ENCODE results near the gene EFHC1.

Gene EFHC1

DNA sequence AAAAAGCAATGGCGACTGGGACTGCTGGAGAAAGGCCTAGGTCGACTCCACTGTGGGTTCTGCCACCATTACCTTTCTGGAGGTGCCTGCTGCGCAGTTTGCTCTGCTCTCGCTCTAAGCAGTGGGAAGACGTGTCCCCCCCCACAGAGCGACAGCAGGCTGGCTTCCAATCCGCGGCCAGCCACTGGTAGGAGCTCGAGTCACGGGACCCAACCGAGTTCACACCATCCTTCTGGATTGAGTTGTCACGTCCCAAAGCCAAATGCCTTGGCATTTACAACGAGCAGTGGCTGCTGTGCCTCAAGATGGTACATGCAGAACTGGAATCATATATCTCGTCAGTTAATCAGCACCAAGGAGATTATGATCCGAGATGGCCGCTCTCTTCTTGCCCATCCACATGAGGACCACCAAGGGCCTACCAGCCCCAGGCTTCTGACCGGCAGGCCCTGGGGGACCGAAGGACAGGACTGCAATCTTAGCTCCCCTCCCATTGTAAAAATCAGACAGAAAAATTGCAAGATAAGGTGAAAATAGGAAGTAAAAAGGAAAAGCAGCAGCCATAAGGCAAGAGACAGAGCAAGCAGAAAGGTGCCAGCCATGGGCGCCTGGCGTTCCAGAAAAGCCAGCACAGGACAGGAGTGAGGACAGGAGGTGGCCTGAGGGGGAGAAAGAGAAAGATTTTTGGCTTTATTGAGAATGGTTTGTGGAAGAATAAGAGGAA lies 82.3 kb downstream of the EFHC1 start:
- DNase-seq (ENCODE audit: low spot score) = no peak

DNA sequence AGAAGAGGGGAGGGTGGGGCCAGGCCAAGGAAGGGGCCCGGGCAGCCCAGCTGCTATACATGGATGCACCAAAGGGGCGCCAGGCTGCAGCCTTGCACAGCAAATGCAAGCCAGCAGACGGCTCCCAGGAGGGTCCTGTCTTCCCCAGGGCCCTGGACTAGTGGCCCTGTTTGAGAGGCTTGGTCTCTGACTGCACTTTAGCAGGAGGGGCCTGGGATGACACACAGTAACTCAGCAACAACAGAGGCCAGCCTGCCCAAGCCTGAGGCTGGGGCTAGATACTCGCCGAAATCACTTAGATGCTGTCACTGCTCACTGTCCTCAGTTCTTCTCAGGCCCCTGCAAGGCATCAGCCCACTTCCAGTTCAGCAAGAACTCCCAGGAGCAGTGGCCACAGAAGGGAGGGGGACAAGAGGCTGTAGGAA lies 83.2 kb downstream of the EFHC1 start:
- peak; percentile 60 for DNase-seq (ENCODE audit: low spot score)

DNA sequence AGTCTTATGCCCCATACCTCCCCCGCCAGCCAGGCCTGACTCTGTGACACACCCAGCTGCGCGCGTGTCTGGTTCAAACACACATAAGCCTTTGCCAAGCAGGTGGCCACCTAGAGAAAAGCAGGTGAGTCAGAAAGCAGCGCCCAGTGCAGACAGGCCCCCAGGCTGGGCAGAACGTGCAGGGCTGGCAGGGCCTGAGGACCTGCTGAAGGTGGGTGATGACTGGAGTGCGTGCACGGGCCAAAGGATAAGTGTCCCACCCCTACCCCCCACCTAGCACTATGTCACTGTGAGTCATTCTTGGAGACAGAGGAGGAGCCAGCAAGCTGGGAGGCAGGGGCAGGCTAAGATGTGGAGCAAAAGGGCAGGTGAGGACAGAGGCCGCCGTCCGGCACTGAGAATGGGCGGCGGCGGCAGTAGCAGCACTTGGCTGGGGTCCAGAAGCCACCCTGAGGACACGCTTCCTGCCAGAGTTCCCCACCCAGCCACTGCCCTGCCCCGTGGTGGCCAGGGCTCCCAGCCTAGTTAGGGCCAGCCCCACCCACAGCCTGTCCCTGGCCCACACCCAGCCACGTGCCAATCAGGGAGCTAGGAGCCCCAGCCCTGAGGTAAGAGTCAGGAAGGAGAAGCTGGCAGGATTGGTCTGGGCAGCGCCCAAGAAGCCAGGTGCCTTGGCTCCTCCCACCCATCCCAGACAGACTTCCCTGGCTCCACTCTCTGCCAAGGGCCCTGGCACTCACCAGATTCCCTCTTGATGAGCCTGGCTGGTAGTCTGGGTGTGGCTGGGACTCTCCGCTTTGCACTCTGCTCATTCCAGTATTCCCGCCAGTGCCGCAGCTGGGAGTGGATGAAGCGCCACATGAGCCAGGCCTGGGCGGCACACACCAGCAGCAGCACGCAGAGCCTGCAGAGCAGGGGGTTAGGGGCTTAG lies 84.0 kb downstream of the EFHC1 start:
- no peak for DNase-seq (ENCODE audit: low spot score)

DNA sequence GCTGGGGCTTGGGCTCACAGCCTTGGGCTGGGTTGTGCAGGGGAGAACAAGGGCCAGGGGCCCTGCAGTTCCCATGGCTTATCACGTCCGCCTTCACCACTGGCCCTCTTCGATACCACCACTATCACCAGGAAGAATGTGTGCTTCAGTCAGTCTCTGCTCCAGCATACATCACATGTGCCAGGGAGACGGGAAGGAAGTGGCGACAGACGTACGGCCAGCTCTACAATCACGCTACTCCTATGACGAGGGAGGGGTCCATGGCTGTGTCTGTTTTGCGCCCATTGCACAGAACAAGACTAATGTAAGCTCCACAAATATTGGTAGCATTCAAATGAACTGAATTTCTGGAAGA lies 84.6 kb downstream of the EFHC1 start:
- no peak for DNase-seq (ENCODE audit: low spot score)

DNA sequence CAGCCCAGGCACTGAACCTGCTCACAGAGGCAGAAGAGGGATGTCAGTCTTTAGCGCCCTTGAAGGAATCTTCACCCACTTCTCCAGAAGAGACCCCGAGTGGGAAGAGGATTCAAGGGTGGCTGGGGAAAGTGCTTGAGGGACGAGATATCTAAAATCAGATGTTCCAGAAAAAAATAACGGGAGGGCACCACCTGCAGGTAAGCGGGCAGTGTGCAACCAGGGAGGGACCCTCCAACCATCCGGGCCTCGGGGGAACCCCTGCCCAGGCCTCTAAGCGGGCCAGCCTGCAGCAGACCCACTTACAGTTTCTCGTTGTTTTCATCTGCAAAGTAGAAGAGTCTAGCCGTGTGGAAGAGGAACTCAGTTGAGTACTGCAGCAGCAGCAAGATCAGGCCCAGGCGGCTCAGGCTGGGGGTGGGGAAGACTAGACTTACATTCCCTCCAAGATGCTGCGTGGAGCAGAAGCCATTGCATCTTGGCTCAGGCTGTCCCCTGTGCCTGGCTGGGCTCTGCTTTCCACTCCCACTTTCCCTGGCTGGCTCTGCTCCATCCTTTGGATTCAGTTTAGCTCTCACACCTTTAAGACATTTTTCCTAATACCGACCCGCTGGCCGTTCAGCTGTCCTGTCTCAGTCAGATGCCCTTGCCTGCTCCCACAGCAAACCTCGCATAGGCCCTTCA lies 85.7 kb downstream of the EFHC1 start:
- DNase-seq (ENCODE audit: low spot score) = no peak

DNA sequence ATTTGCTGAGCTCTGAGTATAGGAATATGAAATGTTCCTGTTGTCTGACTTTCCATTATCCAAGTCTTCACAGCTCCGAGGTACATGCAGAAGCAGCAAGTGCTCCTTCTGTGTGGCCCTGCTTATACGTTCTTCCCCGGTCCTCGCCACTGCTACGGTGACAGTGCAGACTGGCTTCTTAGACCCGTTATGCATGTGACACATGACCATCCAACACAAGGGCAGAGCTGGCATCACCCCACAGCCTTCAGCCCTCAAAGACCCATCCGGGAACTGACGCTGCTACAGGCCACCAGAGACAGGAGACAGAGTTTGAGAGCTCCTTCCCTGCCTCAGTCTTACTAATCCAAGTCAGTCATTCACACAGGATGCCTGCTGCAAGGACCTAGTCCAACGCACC lies 86.3 kb downstream of the EFHC1 start:
- no peak for DNase-seq (ENCODE audit: low spot score)

DNA sequence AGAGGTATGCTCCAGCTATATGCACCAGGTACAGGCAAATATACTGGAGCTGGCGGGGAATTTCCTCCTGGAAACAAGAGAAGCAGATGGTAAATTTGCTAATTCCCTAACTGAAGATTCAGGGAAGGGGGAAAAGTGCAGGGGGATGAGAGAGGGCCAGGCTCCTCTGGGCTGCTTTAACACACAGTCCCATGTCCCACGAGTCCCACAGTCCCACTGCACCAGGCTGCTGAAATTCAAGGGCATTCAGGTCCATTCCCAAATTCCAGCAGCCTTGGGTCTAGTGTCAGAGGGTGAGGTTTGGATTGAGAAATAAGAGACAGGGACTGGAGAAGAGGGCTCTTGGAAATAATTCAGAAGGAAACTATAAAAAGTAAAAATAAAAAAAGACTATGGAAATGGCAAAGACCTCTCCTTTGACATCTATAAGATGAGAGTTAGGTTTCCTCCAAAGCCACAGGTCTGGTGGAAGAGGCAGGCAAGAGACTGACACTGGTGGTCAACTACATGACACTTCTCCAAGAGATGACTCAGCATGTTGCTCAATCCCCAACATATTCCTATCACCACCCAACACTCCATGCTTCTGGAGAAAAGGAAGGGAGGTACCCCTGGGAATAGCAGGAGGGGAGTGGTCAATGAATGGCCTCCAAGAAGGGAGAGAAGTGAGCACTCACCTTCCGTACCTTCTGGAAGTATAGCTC lies 87.6 kb downstream of the EFHC1 start:
- DNase-seq (ENCODE audit: low spot score) = no peak

DNA sequence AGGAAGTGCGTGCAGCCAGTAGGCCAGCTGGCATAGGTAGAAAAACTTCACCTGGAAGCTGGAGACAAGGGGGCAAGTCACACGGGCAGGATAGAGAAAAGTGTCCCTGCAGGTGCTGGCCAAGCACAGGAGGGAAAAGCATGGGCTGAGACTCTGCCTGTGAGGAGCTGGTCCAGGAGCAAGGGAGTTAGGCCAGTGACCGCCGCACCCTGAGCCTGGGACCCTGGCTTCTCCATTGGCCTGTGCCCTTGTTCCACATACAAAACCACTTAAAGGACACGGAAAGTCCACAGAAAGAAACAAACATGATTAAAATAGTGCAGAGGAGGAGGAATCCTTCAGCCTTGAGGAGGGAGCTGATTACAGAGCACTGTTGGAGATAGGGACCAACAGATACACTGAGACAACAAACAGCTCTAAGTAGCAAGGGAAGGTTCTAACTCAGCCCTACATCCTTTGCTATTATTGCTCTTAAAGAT lies 88.2 kb downstream of the EFHC1 start:
- no peak for DNase-seq (ENCODE audit: low spot score)

DNA sequence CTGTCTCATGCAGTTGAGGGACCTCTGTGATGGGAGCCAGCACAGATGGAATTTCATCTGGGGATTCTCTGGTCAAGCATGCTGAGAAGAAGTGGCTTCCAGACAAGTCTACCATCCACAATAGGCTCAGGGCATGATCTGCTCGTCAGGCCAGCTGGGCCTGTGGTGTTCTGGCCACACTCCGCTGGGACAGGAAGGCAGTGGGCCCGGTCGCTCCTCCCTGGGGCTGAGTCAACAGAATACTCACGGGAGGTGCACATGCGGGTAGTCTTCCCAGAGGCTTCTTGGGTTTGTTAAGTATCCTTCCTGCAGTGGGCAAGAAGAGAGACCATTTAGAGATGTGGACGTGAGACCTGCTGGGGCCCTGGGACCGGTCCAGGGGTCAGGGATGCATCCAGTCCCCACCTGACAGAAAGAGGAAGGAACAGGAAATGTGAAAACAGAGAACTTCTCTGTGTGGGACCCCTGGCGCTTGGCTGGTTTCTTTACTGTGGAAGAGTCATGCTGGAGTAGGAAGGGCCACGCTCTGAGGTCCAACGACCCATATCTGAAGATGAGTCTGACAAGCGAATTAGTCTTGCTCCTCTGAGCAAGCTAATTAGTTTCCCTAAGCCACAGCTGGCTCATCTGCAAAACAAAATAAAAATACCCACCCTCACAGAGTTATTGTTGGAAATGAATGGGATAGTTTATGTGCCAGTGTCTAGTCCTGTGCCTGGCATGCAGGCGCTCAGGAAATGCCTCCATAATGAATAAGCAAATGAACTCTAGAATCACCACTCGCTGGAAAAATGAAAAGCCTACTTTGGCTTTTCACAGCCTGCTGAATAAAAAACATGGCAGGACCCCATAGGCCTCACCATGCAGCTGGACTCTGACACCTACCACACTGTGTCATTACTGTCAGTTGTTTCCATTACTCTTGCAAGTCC lies 89.4 kb downstream of the EFHC1 start:
- no peak for DNase-seq (ENCODE audit: low spot score)

DNA sequence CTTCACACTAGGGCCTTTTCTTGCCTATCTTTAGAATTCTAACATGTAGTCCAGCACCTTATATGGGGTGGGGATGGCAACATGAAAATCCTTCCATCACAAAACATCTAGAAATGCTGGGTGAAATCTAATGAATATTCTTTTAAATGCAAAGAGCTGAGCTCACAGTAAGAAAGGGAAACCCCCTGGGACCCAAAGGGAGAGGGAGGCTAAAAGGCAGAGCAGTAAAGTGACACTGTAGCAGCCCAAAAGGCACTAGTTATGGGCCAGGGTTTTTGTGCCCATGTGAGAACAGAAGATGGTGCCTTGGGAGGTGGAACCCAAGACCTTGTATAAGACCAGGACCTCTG lies 90.0 kb downstream of the EFHC1 start:
- no peak for DNase-seq (ENCODE audit: low spot score)

DNA sequence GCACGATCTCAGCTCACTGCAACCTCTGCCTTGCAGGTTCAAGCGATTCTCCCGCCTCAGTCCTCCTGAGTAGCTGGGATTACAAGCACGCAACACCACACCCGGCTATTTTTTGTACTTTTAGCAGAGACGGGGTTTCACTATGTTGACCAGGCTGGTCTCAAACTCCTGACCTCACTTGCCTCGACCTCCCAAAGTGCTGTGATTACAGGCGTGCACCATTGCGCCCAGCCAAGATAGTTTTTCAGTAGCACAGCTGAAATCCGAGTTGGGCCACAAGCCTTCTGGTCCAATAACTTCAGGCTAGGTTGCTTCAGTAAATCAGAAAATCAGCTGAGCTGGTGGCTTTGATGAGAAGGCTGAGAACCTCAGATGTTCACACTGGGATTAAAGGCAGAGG lies 91.0 kb downstream of the EFHC1 start:
- no peak for DNase-seq (ENCODE audit: low spot score)

DNA sequence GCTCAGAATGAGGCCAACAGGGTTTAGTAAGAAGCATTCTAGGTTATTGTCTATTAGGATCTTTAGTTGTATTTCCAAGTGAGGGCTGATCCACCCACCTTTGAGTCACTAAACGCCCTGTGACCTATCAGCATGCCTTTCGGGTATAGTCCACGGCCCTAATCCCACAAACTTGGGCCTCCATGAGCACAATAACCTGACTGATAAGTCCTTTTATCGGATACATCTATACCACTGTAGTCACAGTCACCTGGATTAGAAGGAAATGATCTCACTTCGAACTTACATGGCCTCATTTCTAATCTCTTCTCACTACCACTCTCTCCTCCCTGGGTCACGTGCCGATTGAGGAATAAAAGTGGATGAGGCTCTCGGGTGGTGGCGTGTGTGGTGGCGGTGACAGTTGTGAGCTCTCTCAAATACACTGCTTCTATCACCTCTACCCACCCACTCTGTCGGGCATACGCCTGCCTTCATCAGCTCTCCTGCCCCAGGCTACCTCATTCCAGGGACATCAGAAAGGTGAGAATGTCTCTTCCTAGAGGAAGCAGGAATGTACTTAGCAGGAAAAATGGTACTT lies 91.5 kb downstream of the EFHC1 start:
- no peak for DNase-seq (ENCODE audit: low spot score)

DNA sequence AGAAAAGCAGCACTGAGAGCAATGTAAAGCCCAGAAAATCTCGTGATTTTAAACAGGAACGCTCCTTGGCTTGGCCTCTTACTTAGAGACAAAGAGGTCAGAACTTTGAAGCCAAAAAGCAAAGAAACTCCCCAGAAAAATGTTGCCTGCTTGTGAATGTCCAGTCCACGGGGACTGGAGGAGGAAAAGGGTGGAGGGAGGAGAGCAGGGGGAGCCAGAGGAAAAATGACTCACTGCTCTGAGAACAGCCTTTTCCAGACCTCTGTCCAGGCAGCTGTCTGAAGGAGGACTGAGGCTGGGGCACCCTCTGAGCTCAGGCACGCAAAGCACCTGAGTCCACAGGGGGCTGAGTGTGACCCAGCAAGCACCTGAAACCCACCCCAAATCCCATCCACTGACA lies 92.1 kb downstream of the EFHC1 start:
- DNase-seq (ENCODE audit: low spot score) = no peak

DNA sequence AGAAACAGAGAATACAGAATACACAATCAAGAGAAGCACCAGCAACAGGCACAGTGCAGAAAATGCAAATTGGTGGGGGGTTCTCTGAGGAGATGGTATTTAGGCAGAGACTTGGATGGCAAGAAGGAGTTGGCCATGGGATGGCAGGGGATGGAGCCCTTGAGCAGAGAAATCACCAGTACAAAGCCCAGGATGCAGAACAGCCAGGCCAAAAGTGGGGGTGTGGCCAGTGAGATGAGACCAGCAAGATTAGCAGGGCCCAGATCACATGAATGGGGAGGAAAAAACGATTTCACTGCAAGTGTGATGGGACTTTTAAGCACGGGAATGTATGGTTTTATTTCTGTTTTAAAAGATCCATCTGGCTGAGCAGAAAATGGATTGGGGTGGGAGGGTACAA lies 93.3 kb downstream of the EFHC1 start:
- DNase-seq (ENCODE audit: low spot score) = no peak

DNA sequence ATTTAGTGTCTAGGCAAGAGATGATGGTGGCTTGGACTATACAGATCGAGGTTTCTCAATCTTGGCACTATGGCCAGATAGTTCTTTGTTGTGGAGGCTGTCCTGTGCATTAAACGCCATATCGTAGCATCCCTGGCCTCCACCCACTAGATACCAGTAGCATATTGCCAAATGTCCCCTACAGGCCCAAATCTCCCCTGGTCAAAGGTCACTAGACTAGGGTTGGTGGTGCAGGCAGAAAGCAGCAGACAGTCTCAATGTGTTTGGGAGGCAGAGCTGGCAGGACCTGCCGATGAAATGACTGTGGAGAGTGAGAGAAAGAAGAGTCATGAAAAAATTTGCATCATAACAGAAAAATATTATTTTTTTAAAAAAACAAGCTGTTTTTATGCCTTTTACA lies 93.8 kb downstream of the EFHC1 start:
- no peak for DNase-seq (ENCODE audit: low spot score)

DNA sequence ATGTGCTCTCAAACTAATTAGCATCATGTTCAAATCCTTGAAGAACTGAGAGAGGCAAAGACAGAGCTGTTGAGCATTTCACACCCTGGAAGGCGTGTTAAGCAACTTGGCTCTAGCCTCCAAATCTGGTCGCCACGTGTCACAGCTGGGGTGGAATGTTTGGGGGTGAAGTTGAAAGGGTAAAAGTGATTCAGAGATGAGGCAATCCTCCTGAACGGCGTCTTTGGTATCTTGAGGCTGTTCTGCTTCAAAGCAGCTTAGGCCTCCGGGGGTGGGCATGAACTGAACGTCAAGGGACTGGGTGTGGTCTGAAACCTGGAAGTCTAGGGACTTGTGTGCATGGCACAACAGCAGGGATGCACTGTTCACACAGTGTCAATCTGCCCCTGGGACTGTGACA lies 94.4 kb downstream of the EFHC1 start:
- no peak for DNase-seq (ENCODE audit: low spot score)

DNA sequence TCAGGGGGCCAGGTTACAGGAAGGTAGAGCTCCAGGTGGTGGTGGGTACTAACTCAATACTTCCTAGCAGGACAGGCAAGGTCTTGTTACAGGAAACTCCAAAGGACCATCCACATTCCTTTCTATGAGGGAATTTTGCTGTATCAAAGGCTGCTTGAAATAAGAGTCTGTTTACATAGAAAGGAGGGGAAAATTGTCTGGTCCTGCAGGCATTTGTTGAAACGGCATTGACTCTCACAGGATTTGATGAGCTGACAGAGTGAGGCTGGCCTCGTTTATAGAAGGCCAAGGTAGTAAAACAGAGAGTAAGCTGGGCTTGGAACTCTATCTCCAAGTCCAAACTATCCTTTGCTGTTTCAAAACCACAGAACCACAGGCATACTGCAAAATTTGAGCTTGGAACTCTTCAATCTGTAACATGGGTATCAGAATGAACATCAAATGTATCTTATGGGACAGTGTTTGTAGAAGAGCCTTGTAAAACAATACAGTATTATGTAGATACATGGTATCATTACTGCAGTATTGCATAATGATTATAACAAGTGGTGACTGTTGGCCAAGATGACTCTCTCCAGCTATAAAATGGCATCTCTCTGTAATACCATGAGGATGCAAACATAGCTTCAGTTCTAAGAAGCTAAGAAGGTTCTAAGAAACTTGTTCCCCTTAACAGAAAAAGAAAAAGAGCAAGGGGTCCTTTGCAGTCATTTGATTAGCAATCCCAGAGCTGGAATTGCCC lies 95.2 kb downstream of the EFHC1 start:
- no peak for DNase-seq (ENCODE audit: low spot score)

DNA sequence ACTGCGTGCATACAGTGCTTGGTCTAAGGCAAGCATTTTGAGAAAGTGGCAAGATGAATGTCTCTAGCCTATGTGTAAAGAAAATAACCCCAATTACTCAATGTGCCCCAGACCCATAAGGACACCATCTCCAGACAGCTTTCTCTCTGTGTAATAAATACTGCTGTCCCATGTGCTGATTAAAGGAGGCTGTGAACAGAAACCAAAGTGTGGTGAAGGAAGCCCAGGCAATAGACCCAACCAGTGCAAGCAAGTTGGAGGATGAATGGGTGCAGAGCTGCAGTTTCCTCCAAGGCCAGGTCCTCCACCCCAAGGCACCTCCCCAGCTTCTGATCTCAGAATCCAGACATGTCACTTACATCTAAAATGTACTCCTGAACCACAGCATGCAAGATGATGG lies 96.1 kb downstream of the EFHC1 start:
- DNase-seq (ENCODE audit: low spot score) = no peak

DNA sequence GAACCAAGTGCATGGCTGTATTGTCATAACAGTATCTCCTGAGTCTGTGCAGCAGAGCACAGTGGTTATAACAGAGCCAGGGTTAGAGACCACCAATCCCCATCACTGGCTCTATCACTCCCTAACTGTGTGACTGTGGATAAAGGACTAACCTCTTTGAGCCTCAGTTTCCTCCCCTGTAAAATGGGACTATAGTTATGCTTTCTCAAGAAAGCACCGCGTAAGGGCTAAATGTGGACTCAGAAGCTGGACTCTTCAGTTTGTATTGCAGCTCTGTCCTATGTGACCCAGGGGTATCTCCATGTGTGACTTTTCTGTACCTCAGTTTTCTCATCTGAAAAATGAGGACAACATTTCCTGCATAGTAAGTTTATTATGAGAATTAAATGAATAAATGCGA lies 96.8 kb downstream of the EFHC1 start:
- DNase-seq (ENCODE audit: low spot score) = no peak

Data from SK-N-DZ (cell line).